H1 (cell line): ENCODE measurements around the gene ASB11. TPM values are rescaled to one million over a fixed set of nuclear protein-coding genes. Genes with fewer than 3 reads are reported as not detected.

Experiments
- CTCF ChIA-PET: fragments of 300-600 bp; sonication (Branson Sonifier 250); formaldehyde crosslinking; loops from one replicate; lab custom pipeline; 2021; ENCODE audit not compliant: partially characterized antibody; lab: Charles Lee
- POLR2A ChIA-PET: fragments of 300-600 bp; sonication (Branson Sonifier 250); formaldehyde crosslinking; loops from one replicate; lab custom pipeline; 2021; ENCODE audit warnings: inconsistent platforms; ENCODE audit not compliant: partially characterized antibody; lab: Charles Lee
- DNase-seq, 2 experiments: peaks; one replicate each; pipeline versions ENCODE4 v3.0.0 to v3.0.0-alpha.2; 2010 to 2022; ENCODE audit warnings: low spot score in 2 of 2, low read depth in 1 of 2, mixed read lengths in 1 of 2
- FAIRE-seq: peaks from 2 replicates; lab custom pipeline; 2011; peaks lifted over from hg19 to GRCh38; lab: Jason Lieb, UNC
- H2AFZ ChIP-seq: 2 replicates; pipeline ENCODE4 v1.8.1; 2012; ENCODE audit warnings: low read length, inconsistent platforms
- H2AK5ac ChIP-seq: 2 replicates; pipeline ENCODE4 v1.6.1; 2013; ENCODE audit warnings: low read depth, low read length
- H2BK120ac ChIP-seq: replicated peaks from 2 replicates; pipeline ENCODE3; 2013; ENCODE audit warnings: low read depth, low read length, inconsistent platforms
- H2BK12ac ChIP-seq: 2 replicates; pipeline ENCODE4 v1.6.1; 2013; ENCODE audit warnings: low read depth, low read length
- H2BK15ac ChIP-seq: 2 replicates; pipeline ENCODE4 v1.6.1; 2013; ENCODE audit warnings: low read length
- H2BK20ac ChIP-seq: 2 replicates; pipeline ENCODE4 v1.6.1; 2013; ENCODE audit warnings: low read length
- H2BK5ac ChIP-seq: 2 replicates; pipeline ENCODE4 v1.6.1; 2013; ENCODE audit warnings: low read depth, low read length
- H3K14ac ChIP-seq: 2 replicates; pipeline ENCODE4 v1.6.1; 2013; ENCODE audit warnings: inconsistent platforms; ENCODE audit not compliant: insufficient read length
- H3K18ac ChIP-seq: 2 replicates; pipeline ENCODE4 v1.6.1; 2013; ENCODE audit warnings: low read length; ENCODE audit errors: extremely low read depth
- H3K23ac ChIP-seq: 2 replicates; pipeline ENCODE4 v1.6.1; 2013; ENCODE audit warnings: inconsistent platforms; ENCODE audit not compliant: insufficient read length
- H3K23me2 ChIP-seq: 2 replicates; pipeline ENCODE4 v1.6.1; 2013; ENCODE audit warnings: low read depth, low read length
- H3K27ac ChIP-seq: 2 replicates; pipeline ENCODE4 v1.6.1; 2011; ENCODE audit warnings: low read depth, low read length, inconsistent platforms
- H3K27me3 ChIP-seq, 4 experiments: replicated peaks in 1 of 4; 1 replicate in 1 of 4; 2 replicates in 3 of 4; pipeline versions ENCODE4 v1.6.1 to v1.8.1; 2011 to 2013; ENCODE audit warnings: low read length in 3 of 4, mild to moderate bottlenecking in 3 of 4, inconsistent platforms in 2 of 4, mixed read lengths in 2 of 4, moderate library complexity in 1 of 4; ENCODE audit not compliant: control insufficient read depth in 3 of 4, insufficient read depth in 3 of 4; ENCODE audit errors: extremely low read depth in 1 of 4
- H3K36me3 ChIP-seq, 4 experiments: 2 replicates each; pipeline versions ENCODE4 v1.6.1 to v1.8.1; 2011 to 2013; ENCODE audit warnings: mild to moderate bottlenecking in 4 of 4, low read length in 3 of 4, moderate library complexity in 2 of 4, control low read depth in 1 of 4, inconsistent platforms in 1 of 4; ENCODE audit not compliant: insufficient read depth in 4 of 4, control insufficient read depth in 2 of 4
- H3K4ac ChIP-seq: replicated peaks from 2 replicates; pipeline ENCODE3; 2013; ENCODE audit warnings: low read length, low read depth, mixed read lengths, inconsistent platforms; ENCODE audit not compliant: insufficient read length
- H3K4me1 ChIP-seq, 4 experiments: replicated peaks in 1 of 4; 1 replicate in 1 of 4; 2 replicates in 3 of 4; pipeline versions ENCODE4 v1.6.1 to v1.8.1; 2011 to 2013; ENCODE audit warnings: low read length in 3 of 4, inconsistent platforms in 2 of 4, mixed read lengths in 1 of 4; ENCODE audit not compliant: insufficient read depth in 4 of 4, control insufficient read depth in 3 of 4
- H3K4me2 ChIP-seq, 2 experiments: 2 replicates each; pipeline versions ENCODE4 v1.6.1 to v1.8.1; 2011 to 2013; ENCODE audit warnings: low read depth in 2 of 2, low read length in 2 of 2, control low read depth in 1 of 2, inconsistent platforms in 1 of 2, mild to moderate bottlenecking in 1 of 2; ENCODE audit not compliant: insufficient read depth in 1 of 2
- H3K4me3 ChIP-seq, 4 experiments: fragments of 200-600, 300-600 bp in 1 of 4; sonication (generic), shearing (Covaris generic), sonication (Bioruptor Twin) in 1 of 4; 2 replicates each; pipeline versions ENCODE4 v1.5.1 to v1.8.1; 2011 to 2016; ENCODE audit warnings: low read length in 4 of 4, low read depth in 3 of 4, control low read depth in 2 of 4, inconsistent platforms in 2 of 4, mild to moderate bottlenecking in 2 of 4, mixed read lengths in 1 of 4, moderate library complexity in 1 of 4; ENCODE audit not compliant: insufficient read depth in 2 of 4; ENCODE audit errors: extremely low read depth in 1 of 4
- H3K56ac ChIP-seq: replicated peaks from 2 replicates; pipeline ENCODE3; 2013; ENCODE audit warnings: low read depth, mild to moderate bottlenecking, mixed read lengths, low read length, inconsistent platforms; ENCODE audit not compliant: insufficient read length
- H3K79me1 ChIP-seq: 2 replicates; pipeline ENCODE4 v1.6.1; 2013; ENCODE audit warnings: low read depth, low read length, control low read depth
- H3K79me2 ChIP-seq, 2 experiments: 2 replicates each; pipeline versions ENCODE4 v1.6.1 to v1.8.1; 2012 to 2013; ENCODE audit warnings: low read length in 2 of 2, mild to moderate bottlenecking in 2 of 2, inconsistent platforms in 1 of 2; ENCODE audit not compliant: insufficient read depth in 2 of 2, control insufficient read depth in 1 of 2
- H3K9ac ChIP-seq, 4 experiments: replicated peaks in 1 of 4; 1 replicate in 1 of 4; 2 replicates in 3 of 4; pipeline versions ENCODE4 v1.6.1 to v1.8.1; 2011 to 2013; ENCODE audit warnings: low read depth in 3 of 4, low read length in 3 of 4, control low read depth in 2 of 4, mild to moderate bottlenecking in 2 of 4, moderate library complexity in 2 of 4, inconsistent platforms in 1 of 4; ENCODE audit errors: extremely low read depth in 1 of 4
- H3K9me3 ChIP-seq, 2 experiments: 2 replicates each; pipeline versions ENCODE4 v1.6.1 to v1.8.1; 2012 to 2013; ENCODE audit warnings: mild to moderate bottlenecking in 2 of 2, moderate library complexity in 2 of 2, control low read depth in 1 of 2, inconsistent platforms in 1 of 2, low read depth in 1 of 2, low read length in 1 of 2, mixed read lengths in 1 of 2; ENCODE audit not compliant: insufficient read depth in 2 of 2
- H4K20me1 ChIP-seq, 2 experiments: replicated peaks in 1 of 2; 2 replicates each; pipeline versions ENCODE3 to v1.8.1; 2011 to 2013; ENCODE audit warnings: inconsistent platforms in 2 of 2, low read length in 2 of 2, mild to moderate bottlenecking in 1 of 2; ENCODE audit not compliant: insufficient read depth in 2 of 2, control insufficient read depth in 1 of 2
- H4K5ac ChIP-seq: 2 replicates; pipeline ENCODE4 v1.6.1; 2013; ENCODE audit warnings: low read length, low read depth, mixed read lengths, inconsistent platforms; ENCODE audit not compliant: insufficient read length
- H4K8ac ChIP-seq: 2 replicates; pipeline ENCODE4 v1.8.0; 2013; ENCODE audit warnings: mild to moderate bottlenecking, moderate library complexity, low read length, inconsistent platforms; ENCODE audit not compliant: insufficient read depth; ENCODE audit errors: extremely low read depth
- H4K91ac ChIP-seq: replicated peaks from 2 replicates; pipeline ENCODE3; 2013; ENCODE audit warnings: low read length, mixed read lengths, inconsistent platforms; ENCODE audit not compliant: insufficient read length
- BACH1 ChIP-seq: IDR thresholded peaks from 2 replicates; pipeline ENCODE4 v1.6.1; 2012; ENCODE audit warnings: low read length, improper control_type of control experiment
- CEBPB ChIP-seq: IDR thresholded peaks from 2 replicates; pipeline ENCODE4 v1.6.1; 2012; ENCODE audit warnings: low read depth, low read length
- EGR1 ChIP-seq: IDR thresholded peaks from 2 replicates; pipeline ENCODE4 v1.6.1; 2011; ENCODE audit warnings: low read depth, low read length, borderline replicate concordance
- JUN ChIP-seq: IDR thresholded peaks from 2 replicates; pipeline ENCODE4 v1.6.1; 2011; ENCODE audit warnings: low read depth, mild to moderate bottlenecking, improper control_type of control experiment, low read length
- KDM4A ChIP-seq: IDR thresholded peaks from one replicate; pipeline ENCODE4 v1.7.1; 2012; ENCODE audit warnings: low read depth, mild to moderate bottlenecking, moderate library complexity, low read length, inconsistent platforms; ENCODE audit not compliant: severe bottlenecking
- POLR2AphosphoS5 ChIP-seq: IDR thresholded peaks from 2 replicates; pipeline ENCODE4 v1.6.1; 2011; ENCODE audit warnings: low read depth, low read length
- POU5F1 ChIP-seq: IDR thresholded peaks from 2 replicates; pipeline ENCODE4 v1.6.1; 2011; ENCODE audit warnings: low read depth, mild to moderate bottlenecking, low read length, moderate library complexity
- RBBP5 ChIP-seq: IDR thresholded peaks from 2 replicates; pipeline ENCODE4 v1.7.1; 2012; ENCODE audit warnings: low read depth, mild to moderate bottlenecking, inconsistent platforms, low read length, moderate library complexity, borderline replicate concordance
- TBP ChIP-seq: IDR thresholded peaks from 2 replicates; pipeline ENCODE4 v1.6.1; 2011; ENCODE audit warnings: low read depth, low read length, improper control_type of control experiment
- TEAD4 ChIP-seq: IDR thresholded peaks from 2 replicates; pipeline ENCODE4 v1.6.1; 2012; ENCODE audit warnings: low read depth, low read length, inconsistent platforms, mixed read lengths
- WGBS, 2 experiments: shearing (Covaris generic) in 1 of 2; methylation state at CpG; one replicate each; pipeline versions ENCODE4 v1.1.6 to v1.1.7; 2013 to 2015; ENCODE audit warnings: low lambda C conversion rate in 2 of 2, mixed read lengths in 2 of 2, inconsistent platforms in 1 of 2, low coverage in 1 of 2, missing lambda C conversion rate in 1 of 2; ENCODE audit not compliant: insufficient replicate concordance in 2 of 2, insufficient coverage in 1 of 2, insufficient read length in 1 of 2; ENCODE audit errors: extremely low coverage in 1 of 2, missing lambda C conversion rate in 1 of 2; 5-methylcytosine and 5-hydroxymethylcytosine counted together
- polyA plus RNA-seq, 7 experiments: library from polyadenylated mRNA; depleted of rRNA in 3 of 7; stranded (reverse) in 5 of 7; unstranded in 2 of 7; fragments of >200 nt in 5 of 7; fragments of 200-250 nt in 2 of 7; gene quantifications; 1 replicate in 5 of 7; 2 replicates in 1 of 7; 4 replicates in 1 of 7; pipeline versions ENCODE4 v1.2.1 to v1.2.3, GENCODE V29; 2011 to 2013; ENCODE audit warnings: missing spikeins in 2 of 7, mixed read lengths in 2 of 7
- total RNA-seq: library from RNA; stranded (reverse); fragmentation: NEBNext Ultra II Directional; extraction: Animal tissue kit (Norgen Biotek cat#: 25700); gene quantifications from 2 replicates; pipeline ENCODE4 v1.2.1, GENCODE V29; 2021
- TF ChIP-seq, protein P1 (sequence below), 3 experiments: IDR thresholded peaks; 1 replicate in 2 of 3; 2 replicates in 1 of 3; pipeline versions ENCODE4 v1.5.1 to v1.6.1; 2011; ENCODE audit warnings: low read length in 3 of 3, mild to moderate bottlenecking in 3 of 3, inconsistent platforms in 2 of 3, low read depth in 1 of 3, moderate library complexity in 1 of 3; ENCODE audit not compliant: insufficient read depth in 1 of 3; ENCODE audit errors: control extremely low read depth in 1 of 3
- TF ChIP-seq, protein P2 (sequence below): IDR thresholded peaks from 2 replicates; pipeline ENCODE4 v1.6.1; 2012; ENCODE audit warnings: inconsistent platforms

ASB11 gene
- total and polyA plus RNA-seq, 2 of the 8 experiments (the other 6 are each of a cell fraction or from before 2014, with no cell fraction given), result not detected

DNA sequence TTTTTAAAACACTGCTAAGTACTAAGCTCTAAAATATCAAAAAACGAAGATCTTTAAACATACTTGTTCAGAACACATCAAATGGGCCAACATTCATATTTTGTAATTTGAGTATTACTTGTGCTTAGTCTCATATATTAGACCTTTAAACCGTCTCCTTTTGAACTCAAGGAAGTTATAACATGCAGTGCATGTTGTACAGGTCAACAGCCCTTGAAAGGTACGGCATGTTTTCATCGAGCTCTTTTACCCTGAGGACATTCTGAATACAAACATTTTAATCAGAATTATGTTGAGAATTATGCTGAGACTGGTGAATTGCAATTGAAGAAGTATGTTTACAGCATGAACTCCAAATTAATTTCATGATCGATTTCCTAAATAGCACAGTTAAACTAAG, 7.0 kb upstream of the ASB11 start:
- no peak for FAIRE-seq
- no peak overlapping the region for H3K56ac ChIP-seq
- H3K14ac ChIP-seq, result no peak overlapping the region
- H2BK120ac ChIP-seq, result no peak overlapping the region
- H3K23ac ChIP-seq, result no peak overlapping the region
- peaks cover 0 to 17% (median 7%) of the 10 kb centered on the region in 4 experiments; a peak in 5 of 8 replicates for H3K36me3 ChIP-seq
- no peak overlapping the region for H4K5ac ChIP-seq
- ChIA-PET POLR2A (no interaction called here), CTCF (interaction anchor here (0.6 to 1.2 kb wide), 3 partner anchors 12 to 145 kb away, joined by 3 to 4 read pairs (median 3); no protein-coding TSS in a partner anchor)
- no peaks in the 10 kb centered on the region for H3K23me2 ChIP-seq
- no peak overlapping the region for H4K91ac ChIP-seq
- no peak overlapping the region for H3K4ac ChIP-seq
- H3K9me3 ChIP-seq, result no peaks in the 10 kb centered on the region
- no peak overlapping the region for H2AK5ac ChIP-seq
- no peak overlapping the region for H3K27ac ChIP-seq
- no peaks in the 10 kb centered on the region for H3K79me1 ChIP-seq
- H2BK15ac ChIP-seq, result no peak overlapping the region
- no peak overlapping the region for H3K9ac ChIP-seq
- no peaks in the 10 kb centered on the region for H4K20me1 ChIP-seq
- no peak overlapping the region for H2BK12ac ChIP-seq
- no peak overlapping the region for H4K8ac ChIP-seq
- no peak overlapping the region for H2BK5ac ChIP-seq
- H3K79me2 ChIP-seq, result no peaks in the 10 kb centered on the region
- DNase-seq, result no peak
- no peaks in the 10 kb centered on the region for H3K27me3 ChIP-seq
- no peak overlapping the region for H3K4me2 ChIP-seq
- no peak overlapping the region for H2AFZ ChIP-seq
- no peak overlapping the region for H3K4me3 ChIP-seq
- H2BK20ac ChIP-seq, result no peak overlapping the region
- 71% methylated on average over 5 of the region's 5 CpGs; no CpG with 5 or more reads in 1 of the 2 experiments for WGBS, 2 experiments
- H3K4me1 ChIP-seq, result no peaks in the 10 kb centered on the region
- no peak overlapping the region for H3K18ac ChIP-seq
- TF ChIP-seq RBBP5 (no peak), TEAD4 (no peak), TBP (no peak), POU5F1 (no peak), KDM4A (no peak), CEBPB (no peak), JUN (no peak), BACH1 (no peak), POLR2AphosphoS5 (no peak), EGR1 (no peak)
- TF ChIP-seq, protein P1, sequence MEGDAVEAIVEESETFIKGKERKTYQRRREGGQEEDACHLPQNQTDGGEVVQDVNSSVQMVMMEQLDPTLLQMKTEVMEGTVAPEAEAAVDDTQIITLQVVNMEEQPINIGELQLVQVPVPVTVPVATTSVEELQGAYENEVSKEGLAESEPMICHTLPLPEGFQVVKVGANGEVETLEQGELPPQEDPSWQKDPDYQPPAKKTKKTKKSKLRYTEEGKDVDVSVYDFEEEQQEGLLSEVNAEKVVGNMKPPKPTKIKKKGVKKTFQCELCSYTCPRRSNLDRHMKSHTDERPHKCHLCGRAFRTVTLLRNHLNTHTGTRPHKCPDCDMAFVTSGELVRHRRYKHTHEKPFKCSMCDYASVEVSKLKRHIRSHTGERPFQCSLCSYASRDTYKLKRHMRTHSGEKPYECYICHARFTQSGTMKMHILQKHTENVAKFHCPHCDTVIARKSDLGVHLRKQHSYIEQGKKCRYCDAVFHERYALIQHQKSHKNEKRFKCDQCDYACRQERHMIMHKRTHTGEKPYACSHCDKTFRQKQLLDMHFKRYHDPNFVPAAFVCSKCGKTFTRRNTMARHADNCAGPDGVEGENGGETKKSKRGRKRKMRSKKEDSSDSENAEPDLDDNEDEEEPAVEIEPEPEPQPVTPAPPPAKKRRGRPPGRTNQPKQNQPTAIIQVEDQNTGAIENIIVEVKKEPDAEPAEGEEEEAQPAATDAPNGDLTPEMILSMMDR (IDR thresholded peaks at IDR 0.05; ENCODE audit: control extremely low read depth in 1 of 3, insufficient read depth in 1 of 3, low read depth in 1 of 3, low read length in 3 of 3), result no peak
- TF ChIP-seq, protein P2, sequence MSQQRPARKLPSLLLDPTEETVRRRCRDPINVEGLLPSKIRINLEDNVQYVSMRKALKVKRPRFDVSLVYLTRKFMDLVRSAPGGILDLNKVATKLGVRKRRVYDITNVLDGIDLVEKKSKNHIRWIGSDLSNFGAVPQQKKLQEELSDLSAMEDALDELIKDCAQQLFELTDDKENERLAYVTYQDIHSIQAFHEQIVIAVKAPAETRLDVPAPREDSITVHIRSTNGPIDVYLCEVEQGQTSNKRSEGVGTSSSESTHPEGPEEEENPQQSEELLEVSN, result no peak
